HG02840 (cell line): Measurements from ENCODE around the gene KCNC1.

Source experiments
- ATAC-seq: cut with Tn5 transposase; IDR thresholded peaks from one replicate; pipeline ENCODE4 v1.9.1; 2021; ENCODE audit warnings: mild to moderate bottlenecking, moderate library complexity, moderate number of reproducible peaks; ENCODE audit not compliant: unreplicated experiment, low FRiP score

KCNC1 gene

GRCh38 chr11:17736579-17736893, 2.0 kb downstream of the KCNC1 start:
- no peak for ATAC-seq

- ATAC-seq = no peak
Observed at GRCh38 chr11:17736930-17737817, 2.6 kb downstream of the KCNC1 start.

- ATAC-seq = no peak
Observed at GRCh38 chr11:17738151-17738973, 3.8 kb downstream of the KCNC1 start.

DNA sequence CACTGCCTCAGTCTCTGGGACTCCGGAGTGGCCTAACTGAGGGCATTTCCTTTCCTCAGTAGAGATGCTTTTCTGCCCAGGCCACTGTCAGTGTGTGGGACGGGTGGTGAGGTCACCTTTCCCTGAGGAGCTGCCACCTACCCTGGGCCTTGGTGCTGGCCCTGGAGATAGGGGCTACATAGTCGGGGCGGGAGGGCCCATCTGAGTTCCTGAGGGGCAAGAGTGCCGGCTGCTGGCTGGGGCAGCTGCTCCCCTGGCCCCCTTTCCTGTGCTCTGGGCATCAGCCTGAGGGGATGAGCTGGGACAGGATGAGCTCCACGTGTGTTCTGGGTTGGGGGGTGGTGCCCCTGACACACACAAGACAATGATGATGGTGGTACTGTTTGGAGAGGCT, 5.4 kb downstream of the KCNC1 start:
- ATAC-seq = no peak

DNA sequence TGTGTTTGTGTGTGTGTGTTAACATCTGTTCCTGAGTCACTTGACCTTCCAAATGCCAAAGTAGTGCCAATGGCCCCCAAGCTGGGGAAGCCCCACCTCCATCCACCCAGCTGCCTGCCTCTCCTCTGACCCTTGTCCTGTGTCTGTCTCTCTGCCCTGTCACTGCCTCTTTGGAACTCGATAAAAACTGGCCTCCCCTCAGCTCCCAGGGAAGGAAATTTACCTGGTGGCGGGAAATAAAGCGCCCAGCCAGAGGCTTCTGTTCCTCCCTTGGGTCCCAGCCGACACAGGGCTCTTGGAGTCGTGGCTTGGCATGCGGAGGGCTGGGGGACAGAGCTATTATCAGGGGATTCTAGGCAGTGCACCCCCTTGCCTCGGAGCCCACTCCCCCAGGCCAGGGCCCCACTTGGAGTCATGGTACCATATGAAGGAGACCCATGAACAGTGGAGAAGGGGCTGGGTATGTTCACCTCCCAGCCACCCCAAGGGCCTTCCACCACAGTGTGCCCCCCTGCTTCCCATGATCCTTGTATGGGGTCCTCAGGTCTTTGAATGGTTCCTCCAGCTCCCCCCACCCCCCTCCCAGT, 6.2 kb downstream of the KCNC1 start:
- no peak for ATAC-seq

DNA sequence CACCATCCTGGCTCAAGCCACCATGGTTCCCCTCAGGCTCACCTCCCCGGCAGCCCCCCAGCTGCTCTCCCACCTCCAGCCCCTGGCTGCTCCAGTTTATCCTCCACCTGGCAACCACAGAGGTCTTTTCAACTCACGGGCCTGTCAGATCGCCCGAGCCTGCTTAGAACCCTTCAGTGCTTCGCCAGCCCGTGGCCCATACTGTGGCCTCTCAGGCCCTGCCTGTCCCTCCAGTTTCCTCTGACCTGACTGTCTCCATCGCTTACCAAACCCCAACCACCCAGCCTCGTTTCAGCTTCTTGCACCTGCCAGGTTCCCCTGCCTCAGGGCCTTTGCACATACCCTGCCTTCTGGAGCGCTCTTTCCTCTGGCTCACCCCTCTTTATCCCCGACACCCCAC, 6.9 kb downstream of the KCNC1 start:
- ATAC-seq = no peak

DNA sequence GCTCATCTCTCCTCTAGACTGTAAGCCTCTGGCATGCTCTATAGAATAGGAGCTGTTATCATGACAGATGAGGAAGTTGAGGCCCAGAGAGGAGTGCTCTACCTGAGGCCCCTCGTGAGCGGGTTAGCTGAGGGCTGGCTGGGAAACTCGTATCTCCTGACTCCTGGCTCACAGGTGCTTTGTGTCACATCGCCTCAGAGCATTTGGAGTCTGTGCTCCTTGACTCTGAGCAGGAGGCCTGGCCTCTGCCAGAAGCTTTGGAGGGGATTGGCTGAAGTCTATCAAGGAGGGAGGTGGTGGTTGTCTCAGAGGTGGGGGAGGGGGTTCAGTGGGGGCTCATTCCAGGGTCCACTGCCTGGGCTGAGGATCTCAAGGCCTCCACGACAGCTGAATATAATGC, 7.4 kb downstream of the KCNC1 start:
- no peak for ATAC-seq

DNA sequence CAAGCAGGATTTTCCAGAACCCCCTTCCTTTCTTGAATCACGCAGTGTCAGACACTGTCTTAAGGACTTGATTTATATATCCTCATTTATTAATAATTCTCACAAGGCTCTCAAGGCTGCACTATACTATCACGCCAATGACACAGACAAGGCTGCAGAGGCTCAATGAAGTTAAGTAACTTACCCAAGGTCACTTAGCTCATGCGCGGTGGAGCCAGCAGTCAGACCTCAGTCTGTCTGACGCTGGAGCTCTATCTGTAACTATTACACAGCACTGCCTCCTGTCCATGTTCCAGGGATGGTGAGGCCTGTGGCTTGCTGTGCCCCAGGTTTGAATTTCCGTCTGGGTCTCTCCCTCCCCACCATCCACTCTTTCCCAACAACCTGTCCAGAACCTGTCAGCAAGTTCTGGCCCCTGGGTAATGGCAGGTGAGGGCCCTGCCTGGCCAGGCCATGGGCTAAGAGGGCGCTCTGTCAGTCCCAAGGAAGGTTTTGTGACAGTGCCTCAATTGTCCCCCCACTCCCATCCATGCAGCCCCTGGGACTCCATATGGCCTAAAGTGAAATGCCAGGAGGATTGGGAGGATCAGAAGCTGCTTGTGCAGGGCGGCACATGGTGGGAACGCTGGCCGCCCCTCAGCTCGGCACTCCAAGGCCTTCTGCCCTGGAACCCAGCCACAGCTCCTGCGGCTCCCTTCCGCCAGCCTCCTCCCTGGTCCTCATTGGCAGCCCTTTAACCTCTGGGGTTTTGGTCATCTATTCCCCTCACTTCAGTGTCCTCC, 8.6 kb downstream of the KCNC1 start:
- ATAC-seq = no peak

DNA sequence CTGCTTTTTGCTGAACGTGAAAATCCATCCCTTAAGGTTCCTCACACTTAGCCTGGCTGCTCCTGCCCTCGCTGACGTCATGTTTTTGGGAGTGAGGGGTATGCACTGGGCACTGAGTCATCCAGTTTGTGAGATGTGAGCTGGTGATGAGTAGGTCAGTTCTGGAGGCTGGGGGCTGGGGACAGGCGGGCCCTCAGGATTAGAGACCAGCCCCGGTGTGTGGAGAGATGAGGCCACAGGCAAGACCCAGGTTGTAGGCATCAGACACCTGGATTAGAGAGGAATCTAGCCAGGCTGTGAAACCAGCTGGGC, 9.2 kb downstream of the KCNC1 start:
- ATAC-seq = no peak

DNA sequence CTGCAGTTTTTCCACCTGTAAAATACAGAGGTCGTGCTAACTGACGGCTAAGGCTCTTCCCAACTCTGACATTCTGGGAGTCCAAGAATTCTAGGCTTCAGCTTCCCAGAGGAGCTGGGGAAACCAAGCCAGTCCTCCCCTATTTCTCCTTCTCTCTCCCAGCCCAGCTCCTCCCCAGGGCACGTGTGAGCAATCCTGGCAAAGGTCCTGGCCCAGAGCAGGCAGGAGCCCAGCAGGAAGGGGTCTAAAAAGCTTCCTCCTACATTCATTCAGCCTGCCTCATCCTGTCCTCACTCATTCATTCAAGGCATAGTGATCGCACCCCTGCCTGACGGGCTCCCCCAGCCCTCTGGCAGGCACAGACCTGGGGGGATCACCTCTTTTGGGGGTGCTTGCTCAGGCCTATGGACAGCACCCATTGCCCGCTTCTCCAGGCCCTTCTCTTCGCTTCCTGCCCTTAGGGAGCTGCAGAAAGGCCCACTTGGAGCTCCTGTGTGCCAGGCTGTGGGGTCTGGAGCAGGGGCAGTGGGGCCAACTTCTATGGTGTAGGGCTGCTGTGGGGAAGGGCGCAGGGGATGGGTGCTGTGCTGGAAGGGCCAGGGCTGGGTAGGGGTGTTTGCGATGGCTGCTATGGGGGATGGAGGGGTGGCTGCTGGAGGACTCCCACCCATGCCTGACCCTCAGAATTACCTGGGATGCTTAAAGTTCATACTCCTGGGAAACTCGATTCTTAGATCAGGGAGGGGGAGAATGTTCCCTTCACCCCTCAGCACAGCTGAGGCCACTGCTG, 9.8 kb downstream of the KCNC1 start:
- no peak for ATAC-seq

DNA sequence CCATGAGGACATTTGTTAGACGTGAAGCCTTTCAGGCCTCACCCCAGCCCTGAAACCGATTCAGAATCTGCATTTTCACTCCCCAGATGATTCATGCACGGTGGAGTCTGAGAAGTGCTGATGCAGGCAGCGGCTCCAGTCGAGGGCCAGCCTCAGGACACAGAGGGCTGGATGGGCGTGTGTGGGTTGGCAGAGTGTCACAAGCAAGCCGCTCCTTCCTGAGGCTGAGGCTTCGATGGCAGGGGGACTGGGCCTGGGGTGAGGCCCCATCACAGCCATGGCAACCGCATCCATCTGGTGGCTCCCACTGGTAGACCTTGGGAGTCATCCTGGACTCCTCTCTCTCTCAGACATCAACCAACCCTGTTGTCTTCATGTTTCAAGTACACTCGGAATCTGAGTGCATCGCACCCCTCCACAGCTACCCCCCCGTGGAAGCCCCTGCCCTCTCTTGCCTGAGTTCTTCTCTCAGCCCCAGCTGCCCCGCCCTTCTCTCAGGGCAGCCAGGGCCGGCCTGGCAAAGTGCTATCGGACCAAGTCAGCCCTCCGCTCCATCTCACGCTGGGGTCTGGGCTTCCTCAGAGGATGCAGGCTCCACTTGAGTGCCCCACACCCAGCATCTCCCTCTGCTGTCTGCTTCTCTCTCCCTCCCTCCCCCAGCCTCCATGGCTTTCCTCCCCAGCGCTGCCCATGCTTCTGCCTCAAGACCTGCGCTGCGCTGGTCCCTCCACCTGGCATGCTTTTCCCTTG, 10.6 kb downstream of the KCNC1 start:
- no peak for ATAC-seq

- no peak for ATAC-seq
Observed at GRCh38 chr11:17746096-17746495, 11.5 kb downstream of the KCNC1 start.

DNA sequence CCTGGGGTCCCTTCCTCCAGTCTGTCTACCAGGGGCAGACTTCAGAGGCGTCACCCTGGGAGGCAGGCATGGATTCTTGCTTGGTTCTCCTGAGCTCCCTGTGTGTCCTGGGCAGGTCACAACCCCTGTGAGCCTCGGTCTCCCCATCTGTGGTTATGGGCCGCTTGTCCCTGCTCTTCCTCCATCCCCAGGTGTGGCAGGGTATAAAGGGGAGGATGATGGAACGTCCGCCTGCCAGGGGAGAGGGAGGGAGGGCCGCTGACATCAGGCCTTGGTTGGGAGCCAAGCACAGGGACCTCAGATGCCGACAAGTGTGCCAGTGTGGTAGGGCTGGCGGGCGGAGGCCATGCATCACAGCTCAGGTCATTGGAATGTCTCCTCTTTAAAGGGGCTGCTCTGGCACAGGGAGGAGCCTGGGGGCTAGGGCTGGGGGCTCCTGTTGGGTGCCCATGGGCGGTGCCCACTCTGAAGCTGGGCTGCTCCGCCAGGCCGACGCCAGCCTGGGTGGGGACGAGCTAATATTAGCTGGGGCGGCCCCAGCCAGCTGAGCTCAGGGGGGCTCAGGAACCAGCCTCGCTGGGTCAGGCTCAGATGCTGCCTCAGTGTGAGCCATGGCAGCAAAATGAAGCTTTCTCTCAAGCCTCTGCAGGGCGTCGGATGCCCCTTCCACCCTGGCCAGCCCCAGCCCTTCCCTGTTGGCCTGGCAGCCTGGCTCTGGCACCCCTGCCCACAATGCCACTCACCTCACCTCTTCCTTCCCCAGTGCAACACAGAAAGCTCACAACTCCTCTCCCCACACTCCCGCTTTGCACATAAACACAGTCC, 12.8 kb downstream of the KCNC1 start:
- no peak for ATAC-seq

- ATAC-seq = no peak
Observed at GRCh38 chr11:17748044-17748443, 13.5 kb downstream of the KCNC1 start.

GRCh38 chr11:17748761-17749721, 14.5 kb downstream of the KCNC1 start:
- ATAC-seq = no peak

DNA sequence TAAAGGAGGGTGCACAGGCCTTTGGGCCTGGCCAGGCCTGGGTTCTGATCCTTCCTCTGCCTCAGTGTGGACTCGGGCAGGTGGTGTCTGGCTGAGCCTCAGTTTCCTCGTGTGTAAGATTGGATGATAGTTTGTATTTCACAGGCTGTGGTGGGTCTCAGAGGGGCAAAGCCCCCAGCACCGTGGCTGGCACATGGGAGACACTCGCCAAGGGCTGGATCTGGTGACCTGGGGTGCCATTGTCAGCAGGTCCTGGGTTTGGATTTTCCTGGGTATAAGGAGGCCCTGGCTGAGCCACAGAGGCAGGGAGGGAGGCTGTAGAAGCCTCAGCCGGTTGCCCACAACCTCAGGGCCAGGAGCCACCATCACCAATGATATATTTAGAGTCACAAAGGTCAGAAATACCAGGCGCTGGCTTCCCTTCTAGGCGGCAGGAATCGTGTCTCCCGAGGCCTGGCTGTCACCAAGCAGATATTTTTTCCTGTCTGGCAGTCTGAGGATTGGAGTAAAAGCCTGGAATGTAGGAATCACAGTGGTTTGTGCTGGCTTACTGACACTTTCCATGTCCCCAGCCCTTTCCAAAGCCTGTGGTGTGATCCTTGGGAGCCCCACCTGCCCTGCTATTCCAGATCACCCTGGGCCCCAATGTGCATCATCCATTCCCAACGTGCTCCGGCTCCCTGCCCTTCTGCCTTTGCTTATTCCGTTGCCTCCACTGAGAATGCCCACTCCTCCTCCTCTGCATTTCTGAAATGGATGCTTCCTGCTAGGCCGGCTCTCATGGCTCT, 15.6 kb downstream of the KCNC1 start:
- no peak for ATAC-seq

DNA sequence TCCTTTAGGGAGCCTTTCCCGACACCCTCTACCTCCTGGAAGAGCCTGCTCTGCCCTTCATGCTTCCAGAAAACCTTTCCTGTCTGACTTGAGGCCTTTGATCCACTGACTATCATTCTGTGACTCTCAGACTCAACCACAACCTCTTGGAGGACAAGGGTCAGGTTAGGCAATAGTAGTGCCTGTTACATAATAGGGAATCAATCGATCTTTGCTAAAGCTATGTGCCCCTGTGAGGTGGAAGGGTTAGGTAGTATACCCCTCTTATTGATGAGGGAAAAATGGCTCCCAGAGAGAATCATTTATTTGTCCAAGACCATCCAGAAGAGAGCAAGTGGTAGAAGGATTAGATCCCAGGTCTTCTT, 16.2 kb downstream of the KCNC1 start:
- ATAC-seq = no peak
